ENCODE results near the gene PRKCE.

The PRKCE gene

GRCh38 chr2:45778720-45779171 lies 127.3 kb downstream of the PRKCE start:
- DNase-seq (ENCODE audit: low read depth, low spot score) = peak; percentile 63

DNA sequence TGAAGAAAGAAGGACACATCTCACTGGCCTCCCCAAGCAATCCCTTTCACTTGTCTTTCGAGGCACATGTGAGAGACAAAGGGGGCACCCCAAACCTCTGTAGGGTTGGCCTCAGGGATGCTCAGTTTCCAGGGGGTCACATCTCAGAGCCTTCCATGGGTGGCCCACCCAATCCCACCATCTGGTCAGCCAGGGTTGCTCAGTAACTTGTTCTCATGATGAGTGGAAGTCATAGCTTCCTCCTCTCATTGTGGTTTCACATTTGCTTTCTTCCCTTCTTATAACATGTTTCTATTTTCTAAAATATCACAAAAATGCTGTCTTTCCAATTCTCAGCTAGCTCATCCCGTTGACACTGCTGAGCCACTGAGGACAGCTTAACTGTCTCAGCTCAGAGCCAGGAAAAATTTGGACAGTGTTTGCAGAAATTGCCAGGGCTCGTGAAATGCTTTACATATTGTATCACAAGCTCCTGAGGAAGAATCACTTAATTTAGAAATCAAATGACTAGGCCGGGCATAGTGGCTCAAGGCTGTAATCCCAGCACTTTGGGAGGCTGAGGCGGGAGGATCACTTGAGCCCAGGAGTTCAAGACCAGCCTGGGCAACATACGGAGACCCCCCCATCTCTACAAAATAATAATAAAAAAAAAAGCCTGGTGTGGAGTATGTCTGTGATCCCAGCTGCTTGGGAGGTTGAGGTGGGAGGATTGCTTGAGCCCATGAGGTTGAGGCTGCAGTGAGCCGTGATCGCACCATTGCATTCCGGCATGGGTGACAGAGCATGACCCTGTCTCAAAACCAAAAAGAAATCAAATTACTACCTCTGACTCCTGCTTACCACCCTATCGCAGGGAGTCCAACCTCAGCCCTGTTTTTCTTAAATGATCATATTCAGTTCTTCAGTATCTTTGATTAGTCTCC lies 129.3 kb downstream of the PRKCE start:
- DNase-seq (ENCODE audit: low read depth, low spot score) = no peak

DNA sequence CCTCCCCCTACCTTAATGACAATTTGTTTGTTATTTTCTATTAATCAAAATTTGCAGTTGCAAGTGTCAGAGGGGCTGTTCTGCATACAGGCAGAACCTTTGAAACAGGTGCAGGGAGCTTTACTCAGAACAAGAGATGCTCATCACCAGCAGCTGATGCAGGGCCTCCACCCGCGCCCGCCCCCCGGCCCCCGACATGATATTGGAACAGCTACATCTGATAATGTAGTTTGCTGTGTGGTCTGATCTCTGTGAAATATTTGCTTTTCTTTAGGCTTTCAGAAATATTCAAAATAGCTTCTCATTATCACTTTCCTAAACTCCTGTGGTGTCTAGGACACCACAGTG lies 130.0 kb downstream of the PRKCE start:
- DNase-seq (ENCODE audit: low read depth, low spot score) = no peak

DNA sequence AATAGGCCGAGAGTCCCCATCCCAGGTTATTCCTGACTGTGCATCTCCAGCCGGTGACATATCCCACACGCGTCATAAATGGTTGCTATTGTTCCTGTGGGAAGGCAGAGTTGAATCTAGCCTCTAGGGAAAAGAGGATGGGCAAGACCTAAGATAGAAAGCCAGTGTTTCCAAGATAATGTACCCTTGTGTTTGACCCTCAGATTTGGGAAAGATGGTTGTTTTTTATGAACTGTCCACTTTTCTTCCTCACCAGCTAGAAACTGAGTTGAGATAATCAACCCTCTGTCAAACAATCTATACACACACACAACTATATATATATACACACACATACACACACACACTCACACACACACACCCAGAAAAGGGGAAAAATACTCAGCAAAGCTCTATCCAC lies 131.0 kb downstream of the PRKCE start:
- DNase-seq (ENCODE audit: low read depth, low spot score) = no peak

GRCh38 chr2:45782986-45783385 lies 131.5 kb downstream of the PRKCE start:
- peak; percentile 68 for DNase-seq (ENCODE audit: low read depth, low spot score)

GRCh38 chr2:45786030-45786835 lies 134.8 kb downstream of the PRKCE start:
- no peak for DNase-seq (ENCODE audit: low read depth, low spot score)

GRCh38 chr2:45786836-45787357 lies 135.4 kb downstream of the PRKCE start:
- no peak for DNase-seq (ENCODE audit: low read depth, low spot score)

- DNase-seq (ENCODE audit: low read depth, low spot score) = no peak
Observed at GRCh38 chr2:45788401-45788800, 136.9 kb downstream of the PRKCE start.

DNA sequence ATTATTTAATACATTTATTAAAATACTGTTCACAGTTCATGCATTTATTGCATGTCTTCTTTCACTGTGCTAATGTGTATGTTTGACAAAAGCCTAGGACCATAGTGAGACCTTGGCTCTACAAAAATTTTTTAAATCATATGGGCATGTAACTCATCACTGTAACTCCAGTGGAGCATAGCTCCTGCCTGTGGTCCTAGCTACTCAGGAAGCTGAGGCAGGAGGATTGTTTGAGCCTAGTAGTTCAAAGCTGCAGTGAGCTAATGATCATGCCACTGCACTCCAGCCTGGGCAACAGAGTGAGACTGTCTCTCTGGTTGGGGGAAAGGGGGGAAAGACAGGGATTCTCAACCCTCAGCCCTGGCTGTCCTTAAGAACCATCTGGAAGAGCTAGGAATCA lies 137.8 kb downstream of the PRKCE start:
- DNase-seq (ENCODE audit: low read depth, low spot score) = no peak

GRCh38 chr2:45789961-45790723 lies 138.7 kb downstream of the PRKCE start:
- no peak for DNase-seq (ENCODE audit: low read depth, low spot score)

GRCh38 chr2:45793305-45793962 lies 142.0 kb downstream of the PRKCE start:
- DNase-seq (ENCODE audit: low read depth, low spot score) = no peak

DNA sequence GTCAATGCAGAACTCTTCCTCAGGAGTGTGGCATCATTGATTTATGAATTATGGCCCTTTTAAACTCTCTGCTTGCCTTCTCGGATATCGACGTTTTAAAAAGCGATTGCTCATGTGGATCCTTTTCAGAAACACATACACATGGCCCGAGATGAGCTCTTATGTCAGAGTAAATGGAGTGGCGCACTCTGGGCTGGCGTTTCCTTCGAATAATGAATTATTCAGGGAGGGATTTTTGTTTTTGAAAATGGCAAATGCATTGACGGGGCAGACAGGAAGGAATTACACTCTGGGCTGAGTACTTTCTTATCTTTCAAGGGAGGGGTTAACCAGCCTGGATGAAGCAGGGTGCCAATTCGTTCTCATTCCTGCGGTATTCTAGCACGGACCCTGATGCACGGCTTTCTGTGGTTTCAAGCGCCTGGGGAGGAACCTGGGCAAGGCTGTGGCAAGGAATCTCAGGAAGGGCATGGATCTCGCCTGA lies 142.7 kb downstream of the PRKCE start:
- peak; percentile 76 for DNase-seq (ENCODE audit: low read depth, low spot score)

DNA sequence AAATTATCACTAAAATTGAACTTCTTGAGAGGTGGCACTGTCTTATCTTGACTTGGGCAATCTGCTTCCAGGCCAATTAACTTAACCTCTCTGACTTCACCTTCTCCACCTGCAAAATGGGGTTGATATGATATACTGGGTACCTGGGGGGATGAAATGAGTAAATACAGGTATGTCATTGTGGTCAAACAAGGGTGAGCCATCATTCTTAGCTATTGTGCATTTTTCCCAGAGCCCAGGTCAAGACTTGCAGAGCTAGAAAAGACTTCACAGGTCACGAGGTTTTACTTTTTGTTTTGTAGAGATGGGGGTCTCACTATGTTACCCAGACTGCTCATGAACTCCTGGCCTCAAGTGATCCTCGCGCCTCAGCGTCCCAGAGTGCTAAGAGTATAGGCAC lies 145.0 kb downstream of the PRKCE start:
- no peak for DNase-seq (ENCODE audit: low read depth, low spot score)

DNA sequence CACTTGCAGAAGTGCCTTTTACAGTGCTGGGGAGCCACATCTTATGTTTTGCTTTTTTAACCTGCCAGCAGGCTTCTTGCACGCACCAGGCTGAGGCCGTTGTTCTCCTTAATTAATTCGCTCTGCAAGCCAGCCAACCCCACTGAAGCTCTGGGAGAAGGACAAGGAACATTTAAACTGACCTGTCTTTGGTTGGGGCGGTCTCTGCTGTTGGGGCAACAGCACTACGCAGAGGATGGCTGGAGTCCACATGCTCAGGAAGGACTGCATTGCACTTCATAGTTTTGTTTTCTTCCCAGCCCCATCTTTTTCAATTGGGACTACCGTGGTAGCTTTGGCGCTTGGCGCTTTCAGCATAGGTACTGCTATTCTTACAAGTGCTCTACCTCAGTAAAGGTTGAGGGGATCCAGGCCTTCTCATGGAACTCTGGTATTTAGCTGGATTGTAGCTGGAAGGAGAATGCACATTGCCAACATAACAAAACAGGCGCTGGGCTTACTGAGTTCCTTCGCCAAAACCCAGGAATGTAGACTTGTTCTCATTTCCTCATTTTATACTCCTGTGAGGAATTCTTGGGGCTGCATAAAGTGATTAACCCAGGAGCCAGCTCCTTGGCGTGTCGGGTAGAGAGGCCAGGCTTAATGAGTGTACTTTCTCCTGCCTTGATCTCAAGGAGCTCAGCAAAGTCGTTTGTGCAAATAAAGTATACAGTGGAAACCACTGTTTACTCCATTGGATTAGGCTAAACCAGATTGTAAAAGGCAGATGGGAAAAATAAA lies 146.2 kb downstream of the PRKCE start:
- peak; percentile 84 for DNase-seq (ENCODE audit: low read depth, low spot score)

DNA sequence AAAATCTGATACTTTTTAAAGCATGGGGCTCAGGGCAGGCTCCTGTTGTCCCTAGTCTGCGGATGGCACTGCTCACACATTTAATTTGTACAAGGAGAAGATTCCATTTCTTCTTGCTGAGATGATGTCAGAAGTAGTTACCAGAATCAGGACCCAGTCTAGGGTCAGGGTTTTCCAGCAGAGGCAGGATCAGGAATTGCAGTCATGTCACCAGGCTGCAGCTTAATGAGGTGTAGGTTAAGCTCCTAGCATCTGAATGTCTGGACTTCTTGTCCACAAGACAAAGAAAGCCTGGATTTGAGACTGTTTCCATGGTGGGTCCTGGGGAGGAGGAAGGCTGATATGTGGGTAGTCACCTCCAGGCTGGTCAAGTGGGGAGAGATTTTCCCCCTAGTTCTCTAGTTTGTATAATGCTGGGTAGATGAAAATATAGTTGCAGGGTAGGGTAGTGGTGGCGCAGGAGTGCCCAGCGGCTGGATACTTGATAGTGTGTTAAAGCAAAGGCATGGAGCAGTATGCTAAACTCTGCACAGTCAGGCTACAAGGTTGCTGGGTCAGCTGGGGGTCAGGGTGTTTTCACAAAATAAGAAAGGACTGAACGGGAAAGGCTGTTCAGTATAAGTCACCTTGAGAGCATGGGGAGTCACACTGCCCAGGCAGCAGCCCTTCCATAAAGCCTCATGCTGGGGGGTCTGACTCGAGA lies 148.4 kb downstream of the PRKCE start:
- no peak for DNase-seq (ENCODE audit: low read depth, low spot score)

DNA sequence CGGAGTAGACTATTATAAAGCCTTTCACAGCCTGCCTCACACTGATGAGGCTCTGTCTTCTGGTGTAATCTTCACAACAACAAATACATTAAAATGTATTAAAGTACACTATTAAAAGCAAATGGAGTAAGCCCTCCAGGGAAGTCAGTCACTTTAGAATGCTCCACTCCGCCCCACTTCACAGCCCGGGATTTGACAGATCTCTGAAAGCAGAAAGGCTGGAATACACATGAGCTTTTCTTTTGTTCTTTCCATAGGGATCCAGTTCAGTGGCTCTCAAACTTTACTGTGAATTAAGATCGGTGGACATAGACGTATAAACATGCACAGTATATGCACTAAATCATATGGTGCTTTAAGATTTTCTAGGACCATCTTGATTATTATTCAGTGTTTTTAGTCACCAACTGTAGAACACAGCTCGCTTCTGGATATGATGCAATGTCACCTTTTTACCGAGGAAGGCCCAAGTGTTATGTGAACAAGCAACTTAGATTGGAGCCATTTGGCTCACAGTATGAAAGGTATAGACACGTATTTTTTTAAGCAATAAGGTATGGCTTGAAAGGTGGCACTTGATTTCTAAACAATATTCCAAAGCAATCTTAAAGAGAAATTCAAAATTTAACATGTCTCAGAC lies 151.1 kb downstream of the PRKCE start:
- DNase-seq (ENCODE audit: low read depth, low spot score) = no peak

DNA sequence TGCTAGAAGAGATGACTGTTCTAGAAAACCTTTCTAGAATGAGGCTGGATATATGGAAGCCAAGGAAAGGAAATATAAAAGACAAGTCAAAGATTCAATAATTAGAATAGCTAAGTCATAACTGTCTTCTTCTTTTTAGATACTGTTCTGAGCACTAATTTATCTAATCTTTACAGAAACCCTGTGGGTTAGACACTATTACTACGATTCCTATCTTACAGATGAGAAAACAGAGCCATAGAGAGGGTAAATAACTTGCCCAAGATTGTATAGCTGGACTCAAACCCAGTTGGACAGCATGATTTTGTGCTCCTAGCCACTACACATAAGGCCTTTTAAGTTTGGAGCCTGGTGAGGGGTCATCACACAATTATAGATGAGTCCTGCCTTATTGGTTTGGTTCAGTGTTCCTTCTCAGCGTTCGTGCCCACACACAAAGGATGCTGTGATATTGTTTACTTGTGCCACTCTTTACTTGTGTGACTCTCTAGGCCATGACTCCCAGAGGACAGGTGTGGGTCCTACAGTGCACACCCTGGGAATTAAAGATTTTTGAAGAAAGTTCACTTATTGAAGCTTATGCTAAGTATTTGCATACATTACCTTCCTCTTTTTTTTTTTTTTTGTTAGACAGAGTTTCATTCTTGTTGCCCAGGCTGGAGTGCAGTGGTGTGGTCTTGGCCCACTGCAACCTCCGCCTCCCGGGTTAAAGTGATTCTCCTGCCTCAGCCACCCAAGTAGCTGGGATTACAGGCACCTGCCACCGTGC lies 153.7 kb downstream of the PRKCE start:
- DNase-seq (ENCODE audit: low read depth, low spot score) = no peak
